Astrocyte (in vitro differentiated cells and primary cell): ENCODE measurements around the gene STRIP2. TPM values are rescaled to one million over a fixed set of nuclear protein-coding genes. Genes with fewer than 3 reads are reported as not detected.

Source experiments
- DNase-seq: peaks from one replicate; pipeline ENCODE4 v3.0.0-alpha.2; 2010; ENCODE audit warnings: low read depth
- FAIRE-seq: peaks from 2 replicates; lab custom pipeline; 2011; peaks lifted over from hg19 to GRCh38; lab: Jason Lieb, UNC
- H2AFZ ChIP-seq: 2 replicates; pipeline ENCODE4 v1.6.0; 2012; ENCODE audit warnings: low read depth, low read length, inconsistent platforms
- H3K27ac ChIP-seq: 2 replicates; pipeline ENCODE4 v1.5.1; 2011; ENCODE audit warnings: low read depth, low read length, inconsistent platforms
- H3K27me3 ChIP-seq: 2 replicates; pipeline ENCODE4 v1.6.0; 2011; ENCODE audit warnings: low read length, inconsistent platforms; ENCODE audit not compliant: insufficient read depth
- H3K36me3 ChIP-seq: 2 replicates; pipeline ENCODE4 v1.5.1; 2011; ENCODE audit warnings: low read length, inconsistent platforms; ENCODE audit not compliant: insufficient read depth
- H3K4me1 ChIP-seq: 2 replicates; pipeline ENCODE4 v1.5.1; 2011; ENCODE audit warnings: low read length, inconsistent platforms; ENCODE audit not compliant: insufficient read depth
- H3K4me2 ChIP-seq: 2 replicates; pipeline ENCODE4 v1.6.0; 2012; ENCODE audit warnings: low read length, inconsistent platforms
- H3K4me3 ChIP-seq: 2 replicates; pipeline ENCODE4 v1.5.1; 2011; ENCODE audit warnings: low read depth, mild to moderate bottlenecking, low read length, inconsistent platforms; ENCODE audit not compliant: insufficient read depth
- H3K79me2 ChIP-seq: 2 replicates; pipeline ENCODE4 v1.6.0; 2012; ENCODE audit warnings: mild to moderate bottlenecking, low read length, inconsistent platforms; ENCODE audit not compliant: insufficient read depth
- H3K9ac ChIP-seq: 2 replicates; pipeline ENCODE4 v1.6.0; 2012; ENCODE audit warnings: mild to moderate bottlenecking, low read length, inconsistent platforms
- H3K9me3 ChIP-seq: 2 replicates; pipeline ENCODE4 v1.5.1; 2012; ENCODE audit warnings: low read depth, mild to moderate bottlenecking, low read length, inconsistent platforms; ENCODE audit not compliant: insufficient read depth
- H4K20me1 ChIP-seq: 2 replicates; pipeline ENCODE4 v1.6.0; 2012; ENCODE audit warnings: low read length, inconsistent platforms; ENCODE audit not compliant: insufficient read depth
- H3K27ac Mint-ChIP-seq: one replicate; pipeline ENCODE4 v1.8.0; 2021; ENCODE audit warnings: mild to moderate bottlenecking, mixed read lengths; ENCODE audit not compliant: unreplicated experiment
- H3K27me3 Mint-ChIP-seq: one replicate; pipeline ENCODE4 v1.8.0; 2021; ENCODE audit warnings: low read depth, mixed read lengths; ENCODE audit not compliant: unreplicated experiment
- H3K36me3 Mint-ChIP-seq: one replicate; pipeline ENCODE4 v1.8.0; 2021; ENCODE audit warnings: low read depth, mixed read lengths; ENCODE audit not compliant: unreplicated experiment
- H3K4me1 Mint-ChIP-seq: one replicate; pipeline ENCODE4 v1.8.0; 2021; ENCODE audit warnings: low read depth, mixed read lengths; ENCODE audit not compliant: unreplicated experiment
- H3K4me3 Mint-ChIP-seq: one replicate; pipeline ENCODE4 v1.8.0; 2021; ENCODE audit warnings: mild to moderate bottlenecking, moderate library complexity, mixed read lengths; ENCODE audit not compliant: unreplicated experiment
- H3K9me3 Mint-ChIP-seq: one replicate; pipeline ENCODE4 v1.8.0; 2021; ENCODE audit warnings: mild to moderate bottlenecking, mixed read lengths; ENCODE audit not compliant: unreplicated experiment
- EZH2 ChIP-seq: IDR thresholded peaks from 2 replicates; pipeline ENCODE4 v1.6.1; 2012; ENCODE audit warnings: mild to moderate bottlenecking, low read length, inconsistent platforms; ENCODE audit not compliant: insufficient read depth
- total RNA-seq: library from RNA; stranded (reverse); gene quantifications from 2 replicates; pipeline ENCODE4 v1.2.1, GENCODE V29; 2021
- TF ChIP-seq, protein P1 (sequence below): IDR thresholded peaks from 2 replicates; pipeline ENCODE4 v1.5.1; 2011; ENCODE audit warnings: low read depth, mild to moderate bottlenecking, inconsistent platforms, low read length, moderate library complexity; ENCODE audit not compliant: insufficient read depth

STRIP2 gene
- total RNA-seq, 1 donor from 2014 or later = 1.3 TPM

GRCh38 chr7:129466796-129467195, 32.6 kb downstream of the STRIP2 start:
- Histone ChIP-seq H3K27ac (no peak overlapping the region), H3K79me2 (no peaks in the 10 kb centered on the region), H3K36me3 (no peaks in the 10 kb centered on the region), H3K9me3 (no peaks in the 10 kb centered on the region), H4K20me1 (no peaks in the 10 kb centered on the region), H3K4me2 (no peak overlapping the region), H2AFZ (no peak overlapping the region), H3K4me1 (no peaks in the 10 kb centered on the region), H3K27me3 (no peaks in the 10 kb centered on the region), H3K9ac (no peak overlapping the region), H3K4me3 (no peak overlapping the region)
- Mint-ChIP-seq H3K4me1 (peaks cover 2% of the 10 kb centered on the region), H3K27ac (no peak overlapping the region), H3K27me3 (no peaks in the 10 kb centered on the region), H3K4me3 (no peak overlapping the region), H3K36me3 (no peaks in the 10 kb centered on the region), H3K9me3 (peaks cover 3% of the 10 kb centered on the region)
- FAIRE-seq (no peak), DNase-seq (no peak)
- TF ChIP-seq EZH2 = no peak
- TF ChIP-seq, protein P1, sequence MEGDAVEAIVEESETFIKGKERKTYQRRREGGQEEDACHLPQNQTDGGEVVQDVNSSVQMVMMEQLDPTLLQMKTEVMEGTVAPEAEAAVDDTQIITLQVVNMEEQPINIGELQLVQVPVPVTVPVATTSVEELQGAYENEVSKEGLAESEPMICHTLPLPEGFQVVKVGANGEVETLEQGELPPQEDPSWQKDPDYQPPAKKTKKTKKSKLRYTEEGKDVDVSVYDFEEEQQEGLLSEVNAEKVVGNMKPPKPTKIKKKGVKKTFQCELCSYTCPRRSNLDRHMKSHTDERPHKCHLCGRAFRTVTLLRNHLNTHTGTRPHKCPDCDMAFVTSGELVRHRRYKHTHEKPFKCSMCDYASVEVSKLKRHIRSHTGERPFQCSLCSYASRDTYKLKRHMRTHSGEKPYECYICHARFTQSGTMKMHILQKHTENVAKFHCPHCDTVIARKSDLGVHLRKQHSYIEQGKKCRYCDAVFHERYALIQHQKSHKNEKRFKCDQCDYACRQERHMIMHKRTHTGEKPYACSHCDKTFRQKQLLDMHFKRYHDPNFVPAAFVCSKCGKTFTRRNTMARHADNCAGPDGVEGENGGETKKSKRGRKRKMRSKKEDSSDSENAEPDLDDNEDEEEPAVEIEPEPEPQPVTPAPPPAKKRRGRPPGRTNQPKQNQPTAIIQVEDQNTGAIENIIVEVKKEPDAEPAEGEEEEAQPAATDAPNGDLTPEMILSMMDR = no peak

- H3K4me3 ChIP-seq = no peak overlapping the region
- H3K36me3 ChIP-seq = no peaks in the 10 kb centered on the region
- FAIRE-seq (no peak), DNase-seq (peak; percentile 64)
- H3K4me1 ChIP-seq = no peaks in the 10 kb centered on the region
- no peaks in the 10 kb centered on the region for H3K79me2 ChIP-seq
- H3K36me3 Mint-ChIP-seq = no peaks in the 10 kb centered on the region
- no peaks in the 10 kb centered on the region for H3K27me3 Mint-ChIP-seq
- H3K4me2 ChIP-seq = no peak overlapping the region
- no peaks in the 10 kb centered on the region for H3K9me3 ChIP-seq
- H4K20me1 ChIP-seq = no peaks in the 10 kb centered on the region
- H3K4me1 Mint-ChIP-seq = peaks cover 2% of the 10 kb centered on the region
- no peak overlapping the region for H2AFZ ChIP-seq
- no peaks in the 10 kb centered on the region for H3K27me3 ChIP-seq
- no peak for TF ChIP-seq EZH2
- TF ChIP-seq, protein P1 = no peak
- H3K4me3 Mint-ChIP-seq = no peak overlapping the region
- peaks cover 3% of the 10 kb centered on the region for H3K9me3 Mint-ChIP-seq
- no peak overlapping the region for H3K27ac Mint-ChIP-seq
- H3K9ac ChIP-seq = no peak overlapping the region
- no peak overlapping the region for H3K27ac ChIP-seq
Measured at GRCh38 chr7:129468087-129468486, 33.9 kb downstream of the STRIP2 start.

- Histone ChIP-seq H3K4me1 (no peaks in the 10 kb centered on the region), H3K9me3 (no peaks in the 10 kb centered on the region), H3K4me2 (no peak overlapping the region), H3K27me3 (no peaks in the 10 kb centered on the region), H3K27ac (no peak overlapping the region), H3K4me3 (no peak overlapping the region), H2AFZ (no peak overlapping the region), H3K79me2 (no peaks in the 10 kb centered on the region), H4K20me1 (no peaks in the 10 kb centered on the region), H3K36me3 (no peaks in the 10 kb centered on the region), H3K9ac (no peak overlapping the region)
- no peak for TF ChIP-seq EZH2
- TF ChIP-seq, protein P1 = no peak
- Mint-ChIP-seq H3K27ac (no peak overlapping the region), H3K4me1 (peaks cover 2% of the 10 kb centered on the region), H3K9me3 (peaks cover 3% of the 10 kb centered on the region), H3K27me3 (no peaks in the 10 kb centered on the region), H3K4me3 (no peak overlapping the region), H3K36me3 (no peaks in the 10 kb centered on the region)
- FAIRE-seq (no peak), DNase-seq (no peak)
Measured at GRCh38 chr7:129468547-129468946, 34.3 kb downstream of the STRIP2 start.
